HEK293T (cell line): ENCODE results near the gene BANK1.

Experiments used
- ELF4 ChIP-seq: fragments of 450-650 bp; IDR thresholded peaks from 2 replicates; pipeline ENCODE4 v1.6.1; 2017; ENCODE audit warnings: antibody characterized with exemption
- FOXK2 ChIP-seq: fragments of 450-650 bp; IDR thresholded peaks from 2 replicates; pipeline ENCODE4 v1.6.1; 2016; ENCODE audit warnings: mild to moderate bottlenecking

- no peak for TF ChIP-seq FOXK2
- no peak for TF ChIP-seq ELF4
Measured at GRCh38 chr4:102031406-102031805, 240.9 kb downstream of the BANK1 start.
